K562 (cell line): ENCODE measurements around the gene DLGAP1. TPM values are rescaled to one million over a fixed set of nuclear protein-coding genes. Genes with fewer than 3 reads are reported as not detected.

Source experiments
- CEBPZ ChIP-seq: fragments of 150-350 bp; IDR thresholded peaks from 2 replicates; pipeline ENCODE4 v1.6.1; 2014; ENCODE audit warnings: low read depth, mild to moderate bottlenecking, low read length, borderline replicate concordance
- DMBX1 ChIP-seq: fragments of 250-450 bp; sonication (Bioruptor Pico); IDR thresholded peaks from 2 replicates; pipeline ENCODE4 v1.8.0; 2022; ENCODE audit warnings: inconsistent platforms, mild to moderate bottlenecking, moderate library complexity, borderline replicate concordance
- EP400 ChIP-seq: fragments of 450-650 bp; IDR thresholded peaks from 2 replicates; pipeline ENCODE4 v1.6.1; 2017; ENCODE audit warnings: antibody characterized with exemption, mild to moderate bottlenecking, moderate library complexity
- ESRRA ChIP-seq: fragments of 450-650 bp; IDR thresholded peaks from 2 replicates; pipeline ENCODE4 v1.6.1; 2014; ENCODE audit warnings: low read depth, mild to moderate bottlenecking, moderate library complexity, borderline replicate concordance
- FOXO4 ChIP-seq: fragments of 450-650 bp; formaldehyde crosslinking; IDR thresholded peaks from 2 replicates; pipeline ENCODE4 v1.4.0; 2020; ENCODE audit warnings: mild to moderate bottlenecking, moderate library complexity
- FOXP1 ChIP-seq: sonication (generic); formaldehyde crosslinking; IDR thresholded peaks from 2 replicates; pipeline ENCODE4 v1.8.0; 2022; ENCODE audit warnings: mild to moderate bottlenecking, missing genetic modification reagents
- GTF2A2 ChIP-seq: IDR thresholded peaks from 2 replicates; pipeline ENCODE4 v1.6.1; 2016; ENCODE audit warnings: mild to moderate bottlenecking, missing genetic modification characterization, missing compliant biosample characterization
- KDM5B ChIP-seq: fragments of 200-600 bp; sonication (generic); IDR thresholded peaks from 2 replicates; pipeline ENCODE4 v1.6.1; 2012; ENCODE audit warnings: low read depth, mild to moderate bottlenecking, moderate library complexity, low read length, control low read depth, inconsistent platforms; ENCODE audit not compliant: insufficient replicate concordance
- MEF2D ChIP-seq: conservative IDR thresholded peaks from 2 replicates; pipeline ENCODE4 v1.6.1; 2016; ENCODE audit warnings: low read depth, missing genetic modification characterization, missing compliant biosample characterization
- RREB1 ChIP-seq: fragments of 250-450 bp; sonication (Bioruptor Pico); IDR thresholded peaks from 2 replicates; pipeline ENCODE4 v1.4.0; 2020
- THAP12 ChIP-seq: fragments of 250-450 bp; sonication (Bioruptor Pico); IDR thresholded peaks from 2 replicates; pipeline ENCODE4 v1.9.0; 2021; ENCODE audit warnings: mild to moderate bottlenecking, inconsistent platforms
- polyA plus RNA-seq, 8 experiments: library from polyadenylated mRNA; depleted of rRNA in 4 of 8; stranded (reverse) in 5 of 8; unstranded in 3 of 8; fragments of >200 nt; fragmentation: Nextera tagmentation in 2 of 8; fragmentation: Illumina TruSeq in 1 of 8; extraction: Ambion mirVana in 2 of 8; extraction: Trizol in 1 of 8; gene quantifications; 2 replicates each; pipeline versions ENCODE4 v1.2.1 to v1.2.3, GENCODE V29; 2011 to 2014; ENCODE audit warnings: inconsistent platforms in 1 of 8, missing spikeins in 1 of 8
- total RNA-seq, 7 experiments: library from RNA; depleted of rRNA in 6 of 7; stranded (reverse); fragments of >200 nt in 6 of 7; fragmentation: Illumina TruSeq in 2 of 7; extraction: Trizol in 2 of 7; gene quantifications; 2 replicates each; pipeline versions ENCODE4 v1.2.1 to v1.2.3, GENCODE V29; 2011 to 2021; ENCODE audit warnings: low replicate concordance in 1 of 7

DLGAP1 gene
- total and polyA plus RNA-seq, 9 of the 15 experiments (the other 6 are each of a cell fraction or from before 2014, with no cell fraction given): 0.04 to 0.22 (median 0.08) TPM

- TF ChIP-seq RREB1 (CRISPR knock-in tag) (peak; percentile 13; the same call in 1 of the 2 replicates), FOXP1 (CRISPR knock-in tag) (no peak), GTF2A2 (tag) (no peak; the same call in 1 of the 2 replicates), KDM5B (peak; percentile 90), CEBPZ (no peak), MEF2D (tag) (peak; percentile 73; the same call in 1 of the 2 replicates), THAP12 (CRISPR knock-in tag) (0 out of 2 replicates have a peak, but pooled peaks have one; percentile 43), EP400 (no peak), FOXO4 (no peak; the same call in 1 of the 2 replicates), ESRRA (no peak), DMBX1 (peak; percentile 90; the same call in 1 of the 2 replicates)
These were observed 801.2 kb downstream of the DLGAP1 start (continued) for GRCh38 chr18:3653851-3654441.
